GM12865 (cell line): ENCODE measurements around the gene ELMO3.
A peak's percentile ranks its signal among the peaks of the same experiment; 100 is the strongest.

Experiments
- DNase-seq: peaks from one replicate; pipeline ENCODE4 v3.0.0; 2010; ENCODE audit warnings: low read depth
- H3K4me3 ChIP-seq: 2 replicates; pipeline ENCODE4 v1.5.1; 2011; ENCODE audit warnings: mild to moderate bottlenecking, low read depth, low read length, control low read depth
- TF ChIP-seq, protein P1 (sequence below): IDR thresholded peaks from 2 replicates; pipeline ENCODE4 v1.5.1; 2011; ENCODE audit warnings: low read length, control low read depth, low read depth, inconsistent platforms; ENCODE audit not compliant: insufficient read depth; ENCODE audit errors: missing control alignments

Gene ELMO3

DNA sequence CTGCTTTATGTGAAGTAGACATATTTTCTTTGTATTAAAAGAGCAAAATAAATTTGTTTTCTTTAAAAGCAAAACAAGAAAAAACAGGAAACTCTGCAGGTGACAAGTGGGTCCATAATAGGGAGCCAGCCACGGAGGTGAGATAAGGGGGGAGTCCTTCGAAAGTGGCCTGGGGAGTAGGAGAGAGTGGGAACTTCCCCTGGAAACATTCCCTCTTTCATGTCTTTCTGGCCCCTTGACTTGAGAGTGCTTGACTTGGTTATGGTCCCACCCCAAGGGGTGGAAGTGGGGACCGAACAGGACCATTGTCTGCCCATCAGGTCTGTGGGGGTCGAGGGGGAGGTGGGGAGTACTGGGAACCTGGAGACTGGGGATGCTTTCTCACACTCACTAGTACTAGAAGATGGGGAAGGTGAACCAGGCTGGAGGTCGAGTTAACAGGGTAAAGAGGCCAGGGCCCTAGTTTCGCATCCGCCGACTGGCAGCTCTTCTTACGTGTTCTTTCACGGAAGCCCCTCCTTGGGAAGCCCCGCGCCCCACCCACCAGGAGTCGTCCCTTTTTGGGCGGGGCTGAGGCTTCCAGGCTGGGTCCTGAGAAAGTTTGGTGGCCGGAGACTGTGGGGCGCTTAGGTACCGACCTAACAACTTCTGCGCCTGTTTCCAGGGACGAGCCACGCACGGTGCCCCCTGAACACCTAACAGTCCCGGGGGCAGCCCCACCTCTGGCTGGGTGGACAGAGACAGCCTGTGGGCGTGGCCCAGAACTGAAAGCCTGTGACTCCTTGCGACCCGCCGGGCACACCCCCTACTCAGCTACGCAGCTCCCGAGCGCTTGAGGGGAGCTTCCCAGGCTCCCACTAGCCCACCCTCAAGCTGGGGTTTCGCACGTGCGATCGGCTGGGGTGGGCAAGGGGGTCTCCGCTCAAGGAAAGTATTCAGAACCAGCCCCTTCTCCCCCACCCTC is 40.0 kb upstream of the ELMO3 start:
- DNase-seq = peak; percentile 93

DNA sequence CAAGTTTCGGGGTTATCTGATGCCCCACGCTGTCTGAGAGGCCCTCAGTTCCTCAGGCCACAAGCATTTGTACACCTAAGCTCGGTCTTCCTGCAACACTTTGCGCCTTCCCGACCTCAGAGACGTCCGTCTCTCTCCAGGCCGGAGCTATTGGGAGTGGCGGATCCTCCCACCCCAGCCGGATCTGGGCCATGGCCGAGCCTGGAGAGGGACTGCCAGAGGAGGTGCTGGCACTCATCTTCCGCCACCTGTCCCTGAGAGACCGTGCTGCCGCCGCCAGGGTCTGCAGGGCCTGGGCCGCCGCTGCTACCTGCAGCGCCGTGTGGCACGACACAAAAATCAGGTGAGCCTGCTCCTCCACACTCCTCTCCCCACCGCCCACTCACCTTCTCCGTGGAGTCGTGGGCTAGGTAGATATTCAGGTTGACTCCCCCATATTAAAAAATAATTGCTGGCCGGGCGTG is 37.3 kb upstream of the ELMO3 start:
- no peak for DNase-seq
- TF ChIP-seq, protein P1, sequence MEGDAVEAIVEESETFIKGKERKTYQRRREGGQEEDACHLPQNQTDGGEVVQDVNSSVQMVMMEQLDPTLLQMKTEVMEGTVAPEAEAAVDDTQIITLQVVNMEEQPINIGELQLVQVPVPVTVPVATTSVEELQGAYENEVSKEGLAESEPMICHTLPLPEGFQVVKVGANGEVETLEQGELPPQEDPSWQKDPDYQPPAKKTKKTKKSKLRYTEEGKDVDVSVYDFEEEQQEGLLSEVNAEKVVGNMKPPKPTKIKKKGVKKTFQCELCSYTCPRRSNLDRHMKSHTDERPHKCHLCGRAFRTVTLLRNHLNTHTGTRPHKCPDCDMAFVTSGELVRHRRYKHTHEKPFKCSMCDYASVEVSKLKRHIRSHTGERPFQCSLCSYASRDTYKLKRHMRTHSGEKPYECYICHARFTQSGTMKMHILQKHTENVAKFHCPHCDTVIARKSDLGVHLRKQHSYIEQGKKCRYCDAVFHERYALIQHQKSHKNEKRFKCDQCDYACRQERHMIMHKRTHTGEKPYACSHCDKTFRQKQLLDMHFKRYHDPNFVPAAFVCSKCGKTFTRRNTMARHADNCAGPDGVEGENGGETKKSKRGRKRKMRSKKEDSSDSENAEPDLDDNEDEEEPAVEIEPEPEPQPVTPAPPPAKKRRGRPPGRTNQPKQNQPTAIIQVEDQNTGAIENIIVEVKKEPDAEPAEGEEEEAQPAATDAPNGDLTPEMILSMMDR = no peak
- no peak overlapping the region for H3K4me3 ChIP-seq

More for the DNA sequence above, 40.0 kb upstream of the ELMO3 start:
- peak overlapping the region; percentile 99 for H3K4me3 ChIP-seq
- TF ChIP-seq, protein P1 = no peak

DNA sequence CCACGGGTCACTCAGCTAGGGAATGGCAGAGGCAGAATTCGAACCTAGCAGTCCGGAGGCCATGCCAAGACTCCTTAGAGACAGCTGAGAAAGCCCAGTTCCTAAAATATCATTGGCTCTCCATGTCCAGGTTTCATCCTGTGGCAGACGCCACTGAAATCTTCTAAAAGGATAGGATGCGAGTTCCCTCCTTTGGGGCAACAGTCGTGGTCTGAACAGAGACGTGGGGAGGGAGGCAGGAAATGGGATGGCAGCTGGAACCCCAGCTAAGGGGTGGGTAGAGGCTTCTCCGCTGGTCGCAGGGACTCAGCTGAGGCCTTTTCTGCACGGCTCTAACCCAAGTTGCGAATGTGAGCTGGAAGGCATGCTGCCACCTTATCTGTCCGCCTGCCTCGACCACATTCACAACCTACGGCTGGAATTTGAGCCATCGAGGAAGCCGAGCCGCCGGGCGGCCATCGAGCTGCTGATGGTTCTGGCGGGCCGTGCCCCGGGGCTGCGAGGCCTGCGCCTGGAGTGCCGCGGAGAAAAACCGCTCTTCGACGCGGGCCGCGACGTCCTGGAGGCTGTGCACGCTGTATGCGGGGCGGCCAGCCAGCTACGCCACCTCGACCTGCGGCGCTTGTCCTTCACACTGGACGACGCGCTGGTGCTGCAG is 36.3 kb upstream of the ELMO3 start:
- peak overlapping the region; percentile 39 for H3K4me3 ChIP-seq
- TF ChIP-seq, protein P1 = no peak
- no peak for DNase-seq

DNA sequence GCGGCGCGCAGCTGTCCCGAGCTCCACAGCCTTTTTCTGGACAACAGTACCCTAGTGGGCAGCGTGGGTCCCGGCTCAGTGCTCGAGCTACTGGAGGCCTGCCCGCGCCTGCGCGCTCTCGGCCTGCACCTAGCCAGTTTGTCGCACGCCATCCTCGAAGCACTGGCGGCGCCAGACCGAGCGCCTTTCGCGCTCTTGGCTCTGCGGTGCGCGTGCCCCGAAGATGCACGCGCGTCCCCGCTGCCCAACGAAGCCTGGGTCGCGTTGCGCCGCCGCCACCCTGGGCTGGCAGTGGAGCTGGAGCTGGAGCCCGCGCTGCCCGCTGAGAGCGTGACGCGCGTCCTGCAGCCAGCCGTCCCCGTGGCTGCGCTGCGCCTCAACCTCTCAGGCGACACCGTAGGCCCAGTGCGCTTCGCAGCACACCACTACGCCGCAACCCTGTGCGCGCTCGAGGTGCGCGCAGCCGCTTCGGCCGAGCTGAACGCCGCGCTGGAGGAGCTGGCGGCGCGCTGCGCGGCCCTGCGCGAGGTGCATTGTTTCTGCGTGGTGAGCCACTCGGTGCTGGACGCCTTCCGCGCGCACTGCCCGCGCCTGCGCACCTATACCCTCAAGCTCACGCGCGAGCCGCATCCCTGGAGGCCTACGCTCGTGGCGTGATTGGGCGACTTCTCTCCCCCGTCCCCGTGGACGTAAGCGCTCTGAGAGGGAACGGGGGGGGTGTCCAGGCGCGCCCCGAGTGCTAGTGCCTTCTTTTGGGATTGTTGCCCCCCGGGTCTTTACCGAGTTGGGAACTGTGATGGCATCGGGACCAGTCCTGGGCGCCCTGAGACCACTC is 35.5 kb upstream of the ELMO3 start:
- peak overlapping the region; percentile 39 for H3K4me3 ChIP-seq
- TF ChIP-seq, protein P1 = no peak
- peak; percentile 73 for DNase-seq

DNA sequence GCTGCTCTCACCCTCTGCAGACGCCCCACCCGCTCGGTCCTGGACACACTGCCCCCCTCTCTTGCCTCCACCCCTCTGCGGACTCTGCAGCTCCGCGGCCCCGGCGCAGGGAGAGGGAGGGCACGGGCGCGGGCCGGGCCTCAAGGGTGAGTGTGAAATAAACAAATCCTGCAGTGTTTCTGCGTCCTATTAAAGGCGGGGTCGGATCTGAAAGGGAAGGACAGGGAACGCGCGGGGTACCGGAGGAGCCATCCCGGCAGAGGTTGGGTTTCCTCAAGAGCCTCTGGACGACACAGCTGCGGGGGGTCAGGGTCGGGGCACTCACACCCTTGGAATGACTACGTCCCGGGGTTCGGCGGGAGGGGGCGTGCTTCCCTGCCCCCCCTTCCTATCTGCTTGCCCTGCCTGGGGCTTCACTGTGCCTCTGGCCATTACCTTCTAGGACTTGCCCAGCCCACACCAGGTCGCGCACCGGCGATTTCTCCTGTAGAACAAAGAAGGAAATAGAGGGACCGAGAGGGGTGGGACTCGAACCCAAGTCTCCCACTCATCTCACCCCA is 34.9 kb upstream of the ELMO3 start:
- no peak for DNase-seq
- peak overlapping the region; percentile 29; the same call in 1 of the 2 replicates for H3K4me3 ChIP-seq
- TF ChIP-seq, protein P1 = no peak

DNA sequence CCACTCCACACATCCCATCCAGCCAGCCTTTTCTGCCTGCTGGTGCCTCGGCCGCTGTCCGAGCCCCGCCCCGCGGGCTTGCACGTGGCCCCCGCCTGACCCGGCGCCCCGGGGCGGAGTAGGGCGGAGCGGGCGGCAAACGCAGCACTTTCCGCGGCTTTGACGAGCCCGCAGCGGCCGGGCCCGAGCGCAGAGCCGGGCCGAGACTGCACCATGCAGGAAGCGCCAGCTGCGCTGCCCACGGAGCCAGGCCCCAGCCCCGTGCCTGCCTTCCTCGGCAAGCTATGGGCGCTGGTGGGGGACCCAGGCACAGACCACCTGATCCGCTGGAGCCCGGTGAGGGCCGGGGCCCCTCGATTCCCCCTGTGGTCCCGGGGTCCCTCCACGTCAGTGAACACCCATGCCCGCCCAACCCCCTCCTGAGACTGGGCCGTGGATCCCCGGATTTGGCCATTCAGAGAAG is 34.3 kb upstream of the ELMO3 start, which contains the start of gene HSF4:
HSF4 (plus strand) TSS at position 147 of the 463 bp plus-strand sequence; CDS start at position 214, 67 bp downstream.
- DNase-seq = no peak
- TF ChIP-seq, protein P1 = no peak
- H3K4me3 ChIP-seq = peak within 1 kb of the TSS; percentile 29; the same call in 1 of the 2 replicates
